Esophagus muscularis mucosa (tissue), 4 donors: ENCODE measurements around the gene MBP. TPM values are rescaled to one million over a fixed set of nuclear protein-coding genes. Genes with fewer than 3 reads are reported as not detected.

Experiments
- DNase-seq: peaks from one replicate; pipeline ENCODE4 v3.0.0-alpha.2; 2017; ENCODE audit errors: extremely low spot score
- H3K27ac ChIP-seq, 4 donors: fragments of 200-600 bp; sonication (generic); replicated peaks in 1 of 4; 1 replicate in 3 of 4; 2 replicates in 1 of 4; pipeline ENCODE4 v1.5.1; 2016 to 2019; ENCODE audit warnings: mild to moderate bottlenecking in 1 of 4
- H3K27me3 ChIP-seq, 4 donors: fragments of 200-600 bp; sonication (generic); one replicate each; pipeline versions ENCODE4 v1.5.1 to v1.6.0; 2016 to 2019
- H3K36me3 ChIP-seq, 4 donors: fragments of 200-600 bp; sonication (generic); one replicate each; pipeline ENCODE4 v1.5.1; 2016 to 2019
- H3K4me1 ChIP-seq, 4 donors: fragments of 200-600 bp; sonication (generic); one replicate each; pipeline ENCODE4 v1.5.1; 2016 to 2019
- H3K4me3 ChIP-seq, 4 donors: fragments of 200-600 bp; sonication (generic); 1 replicate in 2 of 4; 2 replicates in 2 of 4; pipeline ENCODE4 v1.5.1; 2016 to 2019; ENCODE audit warnings: mild to moderate bottlenecking in 4 of 4, moderate library complexity in 1 of 4
- H3K9me3 ChIP-seq, 4 donors: fragments of 200-600 bp; sonication (generic); 1 replicate in 3 of 4; 2 replicates in 1 of 4; pipeline ENCODE4 v1.5.1; 2016 to 2019
- CTCF ChIP-seq, 3 experiments: fragments of 200-600 bp in 2 of 3; fragments of 450-650 bp in 1 of 3; sonication (generic) in 2 of 3; IDR thresholded peaks; one replicate each; pipeline ENCODE4 v1.5.1; 2017 to 2019; ENCODE audit warnings: antibody characterized with exemption in 3 of 3, mild to moderate bottlenecking in 2 of 3, moderate library complexity in 1 of 3
- EP300 ChIP-seq: sonication (generic); formaldehyde crosslinking; IDR thresholded peaks from one replicate; pipeline ENCODE4 v1.6.1; 2017; ENCODE audit warnings: antibody characterized with exemption
- POLR2A ChIP-seq: fragments of 450-650 bp; IDR thresholded peaks from one replicate; pipeline ENCODE4 v1.6.1; 2017; ENCODE audit warnings: antibody characterized with exemption, moderate library complexity, mild to moderate bottlenecking, low read depth
- POLR2AphosphoS5 ChIP-seq, 2 donors: sonication (generic); formaldehyde crosslinking; IDR thresholded peaks; one replicate each; pipeline ENCODE4 v1.6.1; 2017; ENCODE audit warnings: antibody characterized with exemption in 2 of 2
- WGBS: methylation state at CpG from one replicate; pipeline ENCODE4 v1.1.5; 2018; 5-methylcytosine and 5-hydroxymethylcytosine counted together
- intact Hi-C: fragments of 100-400 bp; cut with DNase I; formaldehyde crosslinking; loops from one replicate; pipeline ENCODE4 v1.15.1; 2023
- total RNA-seq, 4 donors: library from RNA; depleted of rRNA; stranded (reverse); fragments of >200 nt; gene quantifications; one replicate each; pipeline versions ENCODE4 v1.1.0 to v1.2.1, GENCODE V29; 2016

MBP gene
- total RNA-seq, 4 donors from 2014 or later = 21.9 to 31.3 (median 27.3) TPM

GRCh38 chr18:77093067-77093430 is 39.5 kb downstream of the MBP start:
- WGBS = 94% methylated on average over 15 of the region's 16 CpGs
- Histone ChIP-seq H3K9me3 (no peaks in the 10 kb centered on the region), H3K27ac (no peak overlapping the region), H3K4me3 (no peak overlapping the region), H3K36me3 (no peaks in the 10 kb centered on the region), H3K4me1 (peaks cover 7 to 39% (median 29%) of the 10 kb centered on the region in 4 donors), H3K27me3 (no peaks in the 10 kb centered on the region)
- DNase-seq = no peak
- intact Hi-C loops = no loop called here
- TF ChIP-seq POLR2A = no peak
- no peak for TF ChIP-seq CTCF (IDR thresholded peaks at IDR 0.05)
- TF ChIP-seq POLR2AphosphoS5 (IDR thresholded peaks at IDR 0.05) = no peak
- no peak for TF ChIP-seq EP300

DNA sequence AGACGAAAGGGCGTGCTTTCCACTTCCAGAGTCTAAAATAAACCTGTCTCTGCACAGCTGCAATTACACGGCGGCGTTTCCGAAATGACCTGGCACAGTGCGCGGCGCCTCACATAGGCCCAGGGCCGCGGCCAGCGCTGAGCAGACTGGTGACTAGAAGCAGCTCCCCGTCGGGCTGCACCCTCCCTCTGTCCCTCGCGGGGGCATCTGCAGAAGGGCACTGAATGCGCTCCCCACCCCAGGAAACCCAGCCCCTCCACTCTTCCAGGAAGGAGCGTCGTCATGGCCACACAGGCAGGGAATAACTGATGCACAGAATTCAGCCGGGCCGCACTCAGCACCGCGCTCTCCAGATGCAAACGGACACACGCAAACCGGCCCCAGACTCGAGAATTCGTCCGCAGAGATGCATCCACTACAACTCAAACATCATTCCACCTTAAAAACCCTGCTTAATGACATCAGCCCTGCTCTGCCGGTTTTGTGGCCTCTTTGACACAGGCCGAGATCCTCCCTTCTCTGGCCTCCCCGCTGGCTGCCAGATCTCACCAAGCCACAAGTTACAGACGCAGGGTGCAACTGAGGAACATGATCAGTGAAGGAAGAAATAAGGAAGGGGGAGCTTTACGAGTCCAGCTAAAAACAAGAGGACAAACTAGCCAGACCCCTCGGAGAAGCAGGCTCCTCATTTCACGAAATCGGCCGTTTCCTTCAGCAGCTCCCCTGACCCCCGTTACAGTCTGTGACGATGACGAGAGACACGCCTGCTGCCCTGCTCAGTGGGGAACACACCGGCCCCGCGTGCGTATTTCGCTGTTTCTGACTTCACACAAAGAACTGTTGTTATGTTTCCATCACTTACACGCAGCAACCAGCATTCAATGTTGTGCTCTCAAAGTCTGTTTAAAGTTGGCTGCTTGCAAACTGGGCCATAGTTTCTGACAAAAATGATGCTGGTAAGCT is 40.2 kb downstream of the MBP start:
- 92% methylated on average over 46 of the region's 48 CpGs for WGBS
- TF ChIP-seq POLR2AphosphoS5 (IDR thresholded peaks at IDR 0.05) = no peak
- no peak for TF ChIP-seq POLR2A
- TF ChIP-seq EP300 = no peak
- no peak for TF ChIP-seq CTCF (IDR thresholded peaks at IDR 0.05)
- no peak for DNase-seq
- Histone ChIP-seq H3K27me3 (no peaks in the 10 kb centered on the region), H3K27ac (no peak overlapping the region), H3K9me3 (no peaks in the 10 kb centered on the region), H3K4me3 (no peak overlapping the region), H3K4me1 (peaks cover 7 to 39% (median 30%) of the 10 kb centered on the region in 4 donors), H3K36me3 (no peaks in the 10 kb centered on the region)
- intact Hi-C loops = no loop called here

- TF ChIP-seq EP300 (no peak), POLR2AphosphoS5 (IDR thresholded peaks at IDR 0.05) (no peak), POLR2A (no peak), CTCF (IDR thresholded peaks at IDR 0.05) (no peak)
- Histone ChIP-seq H3K27me3 (no peaks in the 10 kb centered on the region), H3K4me1 (peaks cover 12 to 42% (median 33%) of the 10 kb centered on the region in 4 donors), H3K4me3 (no peak overlapping the region), H3K9me3 (no peaks in the 10 kb centered on the region), H3K27ac (no peak overlapping the region), H3K36me3 (no peaks in the 10 kb centered on the region)
- DNase-seq = no peak
- intact Hi-C loops = no loop called here
- WGBS = 96% methylated on average over 5 of the region's 5 CpGs
Measured at GRCh38 chr18:77091366-77091765, 41.2 kb downstream of the MBP start.

DNA sequence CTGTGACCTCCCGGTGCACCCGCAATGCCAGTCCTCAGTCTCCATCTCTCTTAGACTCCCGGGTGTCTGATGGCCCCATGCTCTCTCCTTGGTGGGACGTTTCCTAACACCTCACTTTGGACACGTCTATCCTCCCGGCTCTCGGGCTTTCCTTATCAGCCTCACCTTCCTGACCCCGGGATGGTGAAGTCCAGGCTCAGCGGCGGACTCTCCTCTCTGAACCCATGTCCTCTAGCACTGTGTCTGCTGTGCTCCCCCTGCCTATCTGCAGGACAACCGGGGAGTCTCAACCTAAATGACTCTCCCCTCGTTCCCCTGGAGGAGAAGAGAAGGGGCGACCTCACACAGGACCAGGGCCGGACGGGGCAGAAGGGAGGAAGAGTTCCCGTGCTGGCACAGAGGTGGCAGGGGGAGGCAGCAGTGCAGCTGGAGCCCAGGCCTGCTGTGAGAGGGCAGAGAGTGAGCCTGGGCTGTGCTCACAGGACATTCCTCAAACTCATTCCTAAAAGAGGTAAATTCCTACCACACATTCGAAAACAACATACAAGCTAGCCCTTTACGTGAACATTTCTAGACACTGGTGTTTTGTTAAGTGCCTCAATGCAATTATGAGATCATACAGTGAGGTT is 41.9 kb downstream of the MBP start:
- peaks cover 19 to 42% (median 33%) of the 10 kb centered on the region in 4 donors for H3K4me1 ChIP-seq
- H3K4me3 ChIP-seq = no peak overlapping the region
- no peaks in the 10 kb centered on the region for H3K36me3 ChIP-seq
- TF ChIP-seq POLR2A = no peak
- TF ChIP-seq EP300 = no peak
- no peak for TF ChIP-seq POLR2AphosphoS5 (IDR thresholded peaks at IDR 0.05)
- no peak for TF ChIP-seq CTCF (IDR thresholded peaks at IDR 0.05)
- no peak for DNase-seq
- no peak overlapping the region for H3K27ac ChIP-seq
- H3K27me3 ChIP-seq = no peaks in the 10 kb centered on the region
- intact Hi-C loops = no loop called here
- no peaks in the 10 kb centered on the region for H3K9me3 ChIP-seq
- WGBS = 91% methylated on average over 18 of the region's 18 CpGs
